ENCODE data around the gene ZNF750. TPM values are rescaled to one million over a fixed set of nuclear protein-coding genes. Genes with fewer than 3 reads are reported as not detected.

ZNF750 gene
- total and polyA plus RNA-seq, 2 of the 13 experiments (the other 11 are each of a cell fraction or from before 2014, with no cell fraction given) = not detected

- TF ChIP-seq ZBTB43 (CRISPR knock-in tag; conservative IDR thresholded peaks at IDR 0.05) (no peak), SMAD3 (CRISPR knock-in tag; IDR thresholded peaks at IDR 0.05) (0 out of 2 replicates have a peak, but pooled peaks have one; percentile 41), KDM5B (CRISPR knock-in tag; IDR thresholded peaks at IDR 0.05; ENCODE audit: borderline replicate concordance) (no peak), GABPB1 (CRISPR knock-in tag; IDR thresholded peaks at IDR 0.05) (0 out of 2 replicates have a peak, but pooled peaks have one; percentile 16), ZNF275 (CRISPR knock-in tag; IDR thresholded peaks at IDR 0.05; ENCODE audit: borderline replicate concordance) (no peak), SIX4 (CRISPR knock-in tag; IDR thresholded peaks at IDR 0.05) (0 out of 2 replicates have a peak, but pooled peaks have one; percentile 35), ZNF296 (CRISPR knock-in tag; conservative IDR thresholded peaks at IDR 0.05) (no peak), CEBPG (CRISPR knock-in tag; IDR thresholded peaks at IDR 0.05) (no peak), ZNF292 (CRISPR knock-in tag; IDR thresholded peaks at IDR 0.05; ENCODE audit: borderline replicate concordance, low read depth) (no peak), MLLT10 (CRISPR knock-in tag; IDR thresholded peaks at IDR 0.05) (no peak), ZNF280D (CRISPR knock-in tag; IDR thresholded peaks at IDR 0.05) (0 out of 2 replicates have a peak, but pooled peaks have one; percentile 11), ONECUT2 (CRISPR knock-in tag; IDR thresholded peaks at IDR 0.05) (no peak), TP53 (CRISPR knock-in tag; conservative IDR thresholded peaks at IDR 0.05) (no peak), RBM39 (IDR thresholded peaks at IDR 0.05; ENCODE audit: low read depth, low read length, poor library complexity, severe bottlenecking) (no peak), YEATS2 (CRISPR knock-in tag; IDR thresholded peaks at IDR 0.05; ENCODE audit: borderline replicate concordance) (no peak), ZC3H4 (CRISPR knock-in tag; IDR thresholded peaks at IDR 0.05; ENCODE audit: borderline replicate concordance) (0 out of 2 replicates have a peak, but pooled peaks have one; percentile 32), ZNF709 (CRISPR knock-in tag; IDR thresholded peaks at IDR 0.05) (no peak), ZBTB33 (CRISPR knock-in tag; IDR thresholded peaks at IDR 0.05) (peak; percentile 78), RFX1 (IDR thresholded peaks at IDR 0.05) (no peak), ZBTB1 (CRISPR knock-in tag; IDR thresholded peaks at IDR 0.05; ENCODE audit: borderline replicate concordance) (no peak), TFDP1 (CRISPR knock-in tag; IDR thresholded peaks at IDR 0.05; ENCODE audit: borderline replicate concordance) (peak; percentile 23; the same call in 1 of the 2 replicates)
Measured at GRCh38 chr17:82876149-82876548, 36.3 kb upstream of the ZNF750 start (continued).
